Kidney (tissue), 14 donors: Measurements from ENCODE around the gene C11orf98. TPM values are rescaled to one million over a fixed set of nuclear protein-coding genes. Genes with fewer than 3 reads are reported as not detected.
"Not testable (repeated sequence)": the region's sequence is repeated elsewhere in the genome, so short reads cannot be mapped to it uniquely, and the experiment has no call there.

Experiments
- DNase-seq, 5 donors: peaks; one replicate each; pipeline ENCODE4 v3.0.0-alpha.2; 2013 to 2020
- FAIRE-seq: peaks from 2 replicates; lab custom pipeline; 2012; peaks lifted over from hg19 to GRCh38; lab: Jason Lieb, UNC
- H3K27ac ChIP-seq, 2 donors: one replicate each; pipeline ENCODE4 v1.7.0; 2013; ENCODE audit warnings: low read depth in 2 of 2, low read length in 2 of 2, inconsistent platforms in 1 of 2
- H3K27me3 ChIP-seq: one replicate; pipeline ENCODE4 v1.7.1; 2013; ENCODE audit warnings: low read length, inconsistent platforms; ENCODE audit not compliant: control insufficient read depth, insufficient read depth
- H3K36me3 ChIP-seq, 3 donors: one replicate each; pipeline versions ENCODE4 v1.7.0 to v1.7.1; 2013; ENCODE audit warnings: low read length in 3 of 3, control low read depth in 1 of 3, inconsistent platforms in 1 of 3; ENCODE audit not compliant: insufficient read depth in 3 of 3, control insufficient read depth in 2 of 3
- H3K4me1 ChIP-seq, 3 donors: one replicate each; pipeline versions ENCODE4 v1.7.0 to v1.7.1; 2013; ENCODE audit warnings: low read length in 3 of 3, inconsistent platforms in 1 of 3, low read depth in 1 of 3; ENCODE audit not compliant: control insufficient read depth in 2 of 3, insufficient read depth in 2 of 3
- H3K4me3 ChIP-seq, 3 donors: one replicate each; pipeline versions ENCODE4 v1.7.0 to v1.8.1; 2013; ENCODE audit warnings: low read length in 3 of 3, control low read depth in 1 of 3, inconsistent platforms in 1 of 3
- H3K9ac ChIP-seq, 3 donors: one replicate each; pipeline versions ENCODE4 v1.7.0 to v1.7.1; 2013; ENCODE audit warnings: low read length in 3 of 3, control low read depth in 1 of 3, inconsistent platforms in 1 of 3
- H3K9me3 ChIP-seq, 3 donors: one replicate each; pipeline versions ENCODE4 v1.7.0 to v1.7.1; 2013; ENCODE audit warnings: low read length in 3 of 3, control low read depth in 1 of 3, inconsistent platforms in 1 of 3; ENCODE audit not compliant: control insufficient read depth in 2 of 3, insufficient read depth in 1 of 3
- intact Hi-C: fragments of 100-400 bp; cut with DNase I; formaldehyde crosslinking; loops from one replicate; pipeline ENCODE4 v1.11.1; 2022
- polyA plus RNA-seq: library from polyadenylated mRNA; stranded (reverse); fragments of 350-450 nt; fragmentation: Illumina TruSeq; extraction: RNeasy Lipid Tissue Mini Kit (QIAGEN cat#74804); gene quantifications from one replicate; pipeline ENCODE4 v1.2.3, GENCODE V29; 2014; ENCODE audit warnings: low read depth, low replicate concordance; ENCODE audit not compliant: insufficient read depth
- total RNA-seq: library from RNA; stranded (reverse); fragmentation: NEBNext Ultra II Directional; extraction: Animal tissue kit (Norgen Biotek cat#: 25700); gene quantifications from one replicate; pipeline ENCODE4 v1.2.1, GENCODE V29; 2021
- TF ChIP-seq, protein P1 (sequence below): IDR thresholded peaks from 3 replicates; pipeline ENCODE4 v1.5.1; 2012; ENCODE audit warnings: mild to moderate bottlenecking, moderate library complexity, borderline replicate concordance; ENCODE audit not compliant: insufficient read depth; ENCODE audit errors: extremely low read depth
- donor health status: control.
- donor health status: control.
- donor health status: control.
- donor health status: control.
- donor health status: control.
- donor health status: DM: yes; HTN: yes; CAD: no.
- donor health status: Normal renal cell carcinoma (clear cell type).

Gene C11orf98
- total and polyA plus RNA-seq, 2 donors from 2014 or later, result 44.5 to 138 TPM

- TF ChIP-seq, protein P1, sequence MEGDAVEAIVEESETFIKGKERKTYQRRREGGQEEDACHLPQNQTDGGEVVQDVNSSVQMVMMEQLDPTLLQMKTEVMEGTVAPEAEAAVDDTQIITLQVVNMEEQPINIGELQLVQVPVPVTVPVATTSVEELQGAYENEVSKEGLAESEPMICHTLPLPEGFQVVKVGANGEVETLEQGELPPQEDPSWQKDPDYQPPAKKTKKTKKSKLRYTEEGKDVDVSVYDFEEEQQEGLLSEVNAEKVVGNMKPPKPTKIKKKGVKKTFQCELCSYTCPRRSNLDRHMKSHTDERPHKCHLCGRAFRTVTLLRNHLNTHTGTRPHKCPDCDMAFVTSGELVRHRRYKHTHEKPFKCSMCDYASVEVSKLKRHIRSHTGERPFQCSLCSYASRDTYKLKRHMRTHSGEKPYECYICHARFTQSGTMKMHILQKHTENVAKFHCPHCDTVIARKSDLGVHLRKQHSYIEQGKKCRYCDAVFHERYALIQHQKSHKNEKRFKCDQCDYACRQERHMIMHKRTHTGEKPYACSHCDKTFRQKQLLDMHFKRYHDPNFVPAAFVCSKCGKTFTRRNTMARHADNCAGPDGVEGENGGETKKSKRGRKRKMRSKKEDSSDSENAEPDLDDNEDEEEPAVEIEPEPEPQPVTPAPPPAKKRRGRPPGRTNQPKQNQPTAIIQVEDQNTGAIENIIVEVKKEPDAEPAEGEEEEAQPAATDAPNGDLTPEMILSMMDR, result no peak
- Histone ChIP-seq H3K27me3 (no peaks in the 10 kb centered on the region), H3K4me1 (peaks cover 5 to 14% (median 7%) of the 10 kb centered on the region in 3 donors), H3K9me3 (no peaks in the 10 kb centered on the region), H3K36me3 (peaks cover 9 to 25% (median 21%) of the 10 kb centered on the region in 3 donors), H3K27ac (peak overlapping the region; percentile 85 to 97), H3K4me3 (peak overlapping the region in 2 of 3 donors; percentile 55 to 92), H3K9ac (peak overlapping the region in 2 of 3 donors; percentile 60 to 67)
- DNase-seq, result no peak
- no peak for FAIRE-seq
- intact Hi-C loops, result no loop called here
Measured at GRCh38 chr11:62622476-62623089, 42.4 kb downstream of the C11orf98 start.

DNA sequence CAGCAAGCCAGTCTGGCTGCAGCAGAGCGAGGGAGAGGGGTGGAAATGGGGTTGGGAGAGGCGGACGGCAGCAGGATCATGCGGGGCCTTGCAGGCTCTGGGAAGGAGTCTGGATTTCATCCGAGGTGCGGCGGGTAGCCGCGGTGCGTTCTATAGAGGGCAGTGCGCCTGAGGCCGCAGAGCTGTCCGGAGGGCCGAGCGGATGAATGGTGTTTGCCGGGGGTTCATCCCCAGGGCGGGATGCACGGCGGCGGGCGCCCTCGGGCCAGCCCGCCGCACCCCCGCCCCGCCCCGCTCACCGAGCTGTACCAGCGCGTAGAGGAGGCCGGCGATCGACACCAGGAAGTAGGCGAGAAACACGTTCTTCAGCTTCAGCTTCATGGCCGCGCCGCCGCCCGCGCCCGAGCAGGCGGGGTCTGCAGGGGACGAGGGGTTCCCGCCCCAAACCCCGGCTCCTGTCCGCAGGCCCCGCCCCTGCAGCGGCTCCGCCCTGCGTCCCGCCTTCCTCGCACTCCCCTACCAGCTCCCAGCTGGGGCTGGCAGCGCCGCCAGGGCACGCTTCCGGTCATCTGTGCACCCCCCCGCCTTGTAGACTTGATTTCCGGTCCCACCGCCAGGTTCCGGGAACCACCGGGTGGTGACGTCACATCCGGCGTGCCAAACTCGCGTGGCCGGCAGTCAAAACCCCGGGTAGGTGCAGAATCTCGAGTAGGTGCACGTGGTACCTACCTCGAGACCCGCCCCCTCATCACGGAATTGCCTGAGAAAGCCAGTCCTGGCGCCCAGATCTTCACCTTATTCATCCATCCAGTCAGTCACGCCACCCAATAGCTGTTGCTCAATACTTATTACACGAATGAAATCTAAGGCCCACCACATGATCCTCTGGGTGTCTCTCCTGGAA lies 43.2 kb downstream of the C11orf98 start, which contains the start of gene B3GAT3:
B3GAT3 (minus strand) TSS at position 420 of the 904 bp plus-strand sequence; CDS start at position 381, 39 bp downstream.
- intact Hi-C loops, result no loop called here
- H3K9ac ChIP-seq, result peak within 1 kb of the TSS; percentile 60 to 84 (median 78)
- H3K4me1 ChIP-seq, result peaks cover 5 to 14% (median 7%) of the 10 kb centered on the region in 3 donors
- TF ChIP-seq, protein P1, result peak; percentile 14
- H3K9me3 ChIP-seq, result no peaks in the 10 kb centered on the region
- peak; percentile 98 to 100 (median 99) for DNase-seq
- peak; percentile 6 for FAIRE-seq
- peaks cover 6 to 21% (median 18%) of the 10 kb centered on the region in 3 donors for H3K36me3 ChIP-seq
- H3K27me3 ChIP-seq, result no peaks in the 10 kb centered on the region
- H3K27ac ChIP-seq, result peak within 1 kb of the TSS; percentile 85 to 97
- H3K4me3 ChIP-seq, result peak within 1 kb of the TSS; percentile 71 to 92 (median 85)

DNA sequence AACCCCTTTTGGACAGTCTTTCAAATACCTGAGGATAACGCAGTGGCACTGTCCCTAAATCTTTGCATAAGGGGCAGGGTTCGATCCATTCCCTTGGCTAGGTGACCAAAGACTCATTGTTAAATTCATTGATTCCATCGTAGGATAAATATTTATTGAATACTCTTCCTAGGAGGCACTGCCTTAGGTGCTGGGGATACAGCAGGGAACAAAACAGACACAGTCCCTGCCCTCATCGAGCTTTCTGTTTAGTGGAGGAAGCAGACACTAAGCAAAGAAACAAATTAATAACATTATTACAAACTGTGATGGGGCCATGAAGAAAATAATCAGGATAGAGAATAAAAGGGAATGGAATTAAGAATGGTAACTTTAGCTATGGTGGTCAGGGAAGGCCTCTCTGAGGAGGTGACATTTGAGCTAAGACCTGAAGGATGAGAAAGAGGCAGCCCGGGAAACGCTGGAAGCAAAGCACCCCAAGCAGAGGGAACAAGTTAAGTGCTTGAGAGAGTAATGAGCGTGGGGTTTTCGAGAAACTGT lies 43.9 kb downstream of the C11orf98 start:
- Histone ChIP-seq H3K9me3 (no peaks in the 10 kb centered on the region), H3K36me3 (peaks cover 0 to 18% (median 11%) of the 10 kb centered on the region in 3 donors), H3K9ac (peak overlapping the region; percentile 13 to 84 (median 78)), H3K4me1 (peaks cover 5 to 14% (median 7%) of the 10 kb centered on the region in 3 donors), H3K27ac (peak overlapping the region; percentile 85 to 97), H3K4me3 (peak overlapping the region; percentile 71 to 92 (median 85)), H3K27me3 (no peaks in the 10 kb centered on the region)
- intact Hi-C loops, result no loop called here
- DNase-seq, result no peak
- no peak for FAIRE-seq
- TF ChIP-seq, protein P1, result no peak

GRCh38 chr11:62616957-62617356 lies 48.1 kb downstream of the C11orf98 start:
- H3K4me1 ChIP-seq, result peaks cover 5 to 18% (median 10%) of the 10 kb centered on the region in 3 donors
- H3K27me3 ChIP-seq, DNase-seq, intact Hi-C loops, H3K9ac ChIP-seq, FAIRE-seq, H3K9me3 ChIP-seq, H3K4me3 ChIP-seq, H3K27ac ChIP-seq, H3K36me3 ChIP-seq: not testable (repeated sequence)
